GM21576 (cell line): ENCODE results near the gene P2RY6.

Experiments used
- ATAC-seq: cut with Tn5 transposase; IDR thresholded peaks from one replicate; pipeline ENCODE4 v1.9.1; 2021; ENCODE audit warnings: mild to moderate bottlenecking, moderate library complexity; ENCODE audit not compliant: unreplicated experiment

Gene P2RY6

GRCh38 chr11:73314117-73314961, 42.2 kb downstream of the P2RY6 start:
- ATAC-seq: no peak

GRCh38 chr11:73315293-73316020, 43.3 kb downstream of the P2RY6 start:
- no peak for ATAC-seq

- ATAC-seq: no peak
Observed at GRCh38 chr11:73316422-73316821, 44.3 kb downstream of the P2RY6 start.

- ATAC-seq: no peak
Observed at GRCh38 chr11:73317373-73317772, 45.2 kb downstream of the P2RY6 start.

GRCh38 chr11:73317803-73318202, 45.7 kb downstream of the P2RY6 start:
- no peak for ATAC-seq

- no peak for ATAC-seq
Observed at GRCh38 chr11:73318501-73319011, 46.4 kb downstream of the P2RY6 start.

GRCh38 chr11:73320763-73321603, 48.8 kb downstream of the P2RY6 start:
- no peak for ATAC-seq

- no peak for ATAC-seq
Observed at GRCh38 chr11:73321604-73322381, 49.7 kb downstream of the P2RY6 start.

- no peak for ATAC-seq
Observed at GRCh38 chr11:73322382-73323306, 50.5 kb downstream of the P2RY6 start.

- ATAC-seq: no peak
Observed at GRCh38 chr11:73323464-73323863, 51.3 kb downstream of the P2RY6 start.

GRCh38 chr11:73324116-73324515, 52.0 kb downstream of the P2RY6 start:
- no peak for ATAC-seq

- ATAC-seq: no peak
Observed at GRCh38 chr11:73324665-73325035, 52.5 kb downstream of the P2RY6 start.

GRCh38 chr11:73325036-73325981, 53.2 kb downstream of the P2RY6 start:
- peak; percentile 54 for ATAC-seq

GRCh38 chr11:73326929-73327811, 55.0 kb downstream of the P2RY6 start:
- no peak for ATAC-seq

GRCh38 chr11:73327812-73328364, 55.8 kb downstream of the P2RY6 start:
- no peak for ATAC-seq

- ATAC-seq: no peak
Observed at GRCh38 chr11:73330569-73331093, 58.5 kb downstream of the P2RY6 start.
